SK-N-SH (cell line): ENCODE results near the gene ARV1. TPM values are rescaled to one million over a fixed set of nuclear protein-coding genes. Genes with fewer than 3 reads are reported as not detected.

ENCODE experiments used
- CTCF ChIA-PET: fragments of 300-600, 350-600 bp; formaldehyde crosslinking; extraction: SDS; loops from one replicate; lab custom pipeline; 2021; lab: Yijun Ruan, JAX
- POLR2A ChIA-PET: fragments of 350-600 bp; sonication (Branson Sonifier 250); formaldehyde crosslinking; extraction: SDS; loops from one replicate; lab custom pipeline; 2020; ENCODE audit warnings: antibody characterized with exemption, inconsistent platforms; lab: Yijun Ruan, JAX
- DNase-seq: peaks from one replicate; pipeline ENCODE4 v3.0.0; 2012
- H2AFZ ChIP-seq: fragments of 200-600 bp; sonication (generic); 2 replicates; pipeline ENCODE4 v1.8.1; 2016; ENCODE audit warnings: antibody characterized with exemption, mild to moderate bottlenecking, low read depth
- H3F3A ChIP-seq: fragments of 200-600 bp; sonication (generic); replicated peaks from 2 replicates; pipeline ENCODE3; 2016; ENCODE audit warnings: antibody characterized with exemption, mild to moderate bottlenecking; ENCODE audit not compliant: insufficient read depth
- H3K27ac ChIP-seq, 2 experiments: fragments of 200-500 bp in 1 of 2; fragments of 200-600 bp in 1 of 2; sonication (Bioruptor generic) in 1 of 2; sonication (generic), shearing (Covaris generic) in 1 of 2; 2 replicates each; pipeline versions ENCODE4 v1.5.1 to v1.6.1; 2014 to 2016; ENCODE audit warnings: low read depth in 2 of 2, inconsistent platforms in 1 of 2, low read length in 1 of 2, mild to moderate bottlenecking in 1 of 2, mixed read lengths in 1 of 2
- H3K27me3 ChIP-seq: fragments of 200-600 bp; sonication (generic), shearing (Covaris generic); 2 replicates; pipeline ENCODE4 v1.6.1; 2016; ENCODE audit warnings: mixed run types; ENCODE audit not compliant: insufficient read depth
- H3K36me3 ChIP-seq, 2 experiments: fragments of 200-500 bp in 1 of 2; fragments of 200-600 bp in 1 of 2; sonication (Bioruptor generic) in 1 of 2; sonication (generic) in 1 of 2; replicated peaks in 1 of 2; 2 replicates each; pipeline versions ENCODE3 to v1.5.1; 2014 to 2016; ENCODE audit warnings: low read length in 1 of 2, mild to moderate bottlenecking in 1 of 2; ENCODE audit not compliant: insufficient read depth in 2 of 2, control insufficient read depth in 1 of 2
- H3K4me1 ChIP-seq, 2 experiments: fragments of 200-500 bp in 1 of 2; fragments of 200-600 bp in 1 of 2; sonication (Bioruptor generic) in 1 of 2; sonication (generic), shearing (Covaris generic) in 1 of 2; 2 replicates each; pipeline versions ENCODE4 v1.5.1 to v1.6.1; 2014 to 2016; ENCODE audit warnings: low read depth in 1 of 2, low read length in 1 of 2, mixed run types in 1 of 2; ENCODE audit not compliant: insufficient read depth in 2 of 2, control insufficient read depth in 1 of 2
- H3K4me2 ChIP-seq: fragments of 200-600 bp; sonication (generic), shearing (Covaris generic); 2 replicates; pipeline ENCODE4 v1.6.1; 2017; ENCODE audit warnings: mixed run types
- H3K4me3 ChIP-seq, 2 experiments: fragments of 200-500 bp in 1 of 2; fragments of 200-600 bp in 1 of 2; sonication (Bioruptor generic) in 1 of 2; sonication (generic), shearing (Covaris generic) in 1 of 2; 2 replicates each; pipeline versions ENCODE4 v1.5.1 to v1.8.1; 2014 to 2016; ENCODE audit warnings: low read depth in 2 of 2, inconsistent platforms in 1 of 2, low read length in 1 of 2, mild to moderate bottlenecking in 1 of 2, mixed read lengths in 1 of 2, moderate library complexity in 1 of 2
- H3K79me2 ChIP-seq: fragments of 200-600 bp; sonication (generic); 2 replicates; pipeline ENCODE4 v1.8.1; 2017; ENCODE audit warnings: mild to moderate bottlenecking; ENCODE audit not compliant: insufficient read depth
- H3K9ac ChIP-seq: fragments of 200-600 bp; sonication (generic); 2 replicates; pipeline ENCODE4 v1.6.1; 2017; ENCODE audit warnings: mixed run types
- H3K9me2 ChIP-seq: fragments of 200-600 bp; sonication (generic); 2 replicates; pipeline ENCODE4 v1.6.1; 2017; ENCODE audit warnings: mixed run types
- H3K9me3 ChIP-seq: fragments of 200-600 bp; sonication (generic); 2 replicates; pipeline ENCODE4 v1.6.1; 2017; ENCODE audit warnings: mixed run types, mild to moderate bottlenecking, moderate library complexity
- H4K20me1 ChIP-seq: fragments of 200-600 bp; sonication (generic); 2 replicates; pipeline ENCODE4 v1.6.1; 2017; ENCODE audit warnings: mild to moderate bottlenecking, mixed run types; ENCODE audit not compliant: insufficient read depth
- EP300 ChIP-seq, 2 experiments: IDR thresholded peaks; 2 replicates each; pipeline versions ENCODE4 v1.4.0 to v1.6.1; 2012; ENCODE audit warnings: borderline replicate concordance in 1 of 2, low read depth in 1 of 2, low read length in 1 of 2
- EZH2phosphoT487 ChIP-seq: fragments of 200-600 bp; sonication (generic); IDR thresholded peaks from 2 replicates; pipeline ENCODE4 v1.6.1; 2017; ENCODE audit warnings: low read depth, mixed run types, mild to moderate bottlenecking, antibody characterized with exemption, moderate library complexity, borderline replicate concordance
- FOXM1 ChIP-seq: IDR thresholded peaks from 2 replicates; pipeline ENCODE4 v1.4.0; 2012; ENCODE audit warnings: low read depth, mild to moderate bottlenecking
- GABPA ChIP-seq: IDR thresholded peaks from 2 replicates; pipeline ENCODE4 v1.4.0; 2012; ENCODE audit warnings: low read depth, mild to moderate bottlenecking
- JUND ChIP-seq: IDR thresholded peaks from 2 replicates; pipeline ENCODE4 v1.4.0; 2012
- MXI1 ChIP-seq: IDR thresholded peaks from 2 replicates; pipeline ENCODE4 v1.6.1; 2012; ENCODE audit warnings: mild to moderate bottlenecking, low read depth, low read length, improper control_type of control experiment
- RAD21 ChIP-seq: IDR thresholded peaks from 2 replicates; pipeline ENCODE4 v1.6.1; 2012; ENCODE audit warnings: mild to moderate bottlenecking, low read length
- RFX5 ChIP-seq: IDR thresholded peaks from 2 replicates; pipeline ENCODE4 v1.6.1; 2012; ENCODE audit warnings: mild to moderate bottlenecking, improper control_type of control experiment, low read length
- SMC3 ChIP-seq: IDR thresholded peaks from 2 replicates; pipeline ENCODE4 v1.6.1; 2012; ENCODE audit warnings: low read depth, low read length, improper control_type of control experiment
- TAF1 ChIP-seq: IDR thresholded peaks from 2 replicates; pipeline ENCODE4 v1.6.1; 2012; ENCODE audit warnings: low read depth, mild to moderate bottlenecking, low read length, moderate library complexity, borderline replicate concordance
- TCF12 ChIP-seq: IDR thresholded peaks from 2 replicates; pipeline ENCODE4 v1.4.0; 2012
- WGBS: methylation state at CpG from one replicate; pipeline ENCODE4 v1.1.6; 2017; ENCODE audit warnings: low lambda C conversion rate; 5-methylcytosine and 5-hydroxymethylcytosine counted together
- polyA plus RNA-seq, 3 experiments: library from polyadenylated mRNA; depleted of rRNA; stranded (reverse); fragments of >200 nt; gene quantifications; 2 replicates each; pipeline ENCODE4 v1.2.3, GENCODE V29; 2012
- TF ChIP-seq, protein P1 (sequence below): fragments of 150-350 bp; IDR thresholded peaks from 2 replicates; pipeline ENCODE4 v1.6.1; 2017; ENCODE audit warnings: antibody characterized with exemption, low read length, low read depth, borderline replicate concordance
- TF ChIP-seq, protein P2 (sequence below): fragments of 200-600 bp; sonication (generic); IDR thresholded peaks from 2 replicates; pipeline ENCODE4 v1.6.1; 2017; ENCODE audit warnings: antibody characterized with exemption, mild to moderate bottlenecking, moderate library complexity
- TF ChIP-seq, protein P3 (sequence below): IDR thresholded peaks from 2 replicates; pipeline ENCODE4; 2012
- TF ChIP-seq, protein P4 (sequence below): fragments of 150-350 bp; IDR thresholded peaks from 2 replicates; pipeline ENCODE4 v1.6.1; 2016; ENCODE audit warnings: mild to moderate bottlenecking, low read depth, low read length
- TF ChIP-seq, protein P5 (sequence below): IDR thresholded peaks from 2 replicates; pipeline ENCODE4 v1.4.0; 2012; ENCODE audit warnings: low read depth, borderline replicate concordance
- TF ChIP-seq, protein P6 (sequence below): IDR thresholded peaks from 2 replicates; pipeline ENCODE4 v1.4.0; 2012; ENCODE audit warnings: low read depth

Gene ARV1
- polyA plus RNA-seq, 1 of the 3 experiments (the other 2 are of a cell fraction), result 26.7 TPM

DNA sequence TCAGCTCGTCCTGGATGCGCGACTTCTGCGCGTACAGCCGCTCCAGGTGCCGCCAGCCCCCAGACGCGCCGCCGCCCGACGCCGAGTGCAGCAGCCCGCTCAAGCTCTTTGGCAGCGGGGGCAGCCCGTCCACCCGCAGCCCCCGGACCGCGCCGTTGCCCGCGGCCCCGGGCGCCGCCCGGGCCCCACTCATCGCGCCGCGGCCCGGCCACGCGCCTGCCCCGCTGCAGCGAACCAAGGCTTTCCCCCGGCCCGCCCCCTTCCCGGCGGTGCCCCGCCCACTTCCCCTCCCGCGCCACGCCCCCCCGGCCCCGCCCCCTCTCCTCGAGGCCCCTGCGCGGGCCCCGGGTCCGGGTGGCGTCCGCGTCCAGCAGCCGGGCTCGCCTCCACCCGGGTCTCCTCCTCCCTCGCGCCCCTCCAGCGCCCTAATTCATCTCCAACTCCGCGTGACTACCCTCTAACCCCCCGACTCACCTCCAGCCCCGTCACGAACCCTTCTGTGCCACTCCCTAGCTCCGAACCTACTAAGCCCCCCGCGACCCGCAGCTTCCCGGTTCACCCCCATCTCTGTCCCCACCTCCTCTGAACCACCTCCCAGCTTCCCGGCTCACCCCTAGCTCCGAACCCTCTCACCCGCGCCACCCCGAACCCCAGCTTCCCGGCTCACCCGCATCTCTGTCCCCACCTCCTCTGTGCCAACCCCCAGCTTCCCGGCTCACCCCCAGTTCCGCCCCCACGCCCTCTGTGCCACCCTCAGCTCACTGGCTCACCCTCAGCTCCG, 61.3 kb downstream of the ARV1 start, which contains the start of gene FAM89A:
Gene FAM89A, minus strand, starts transcription at position 236 of the 781 bp plus-strand sequence. Its CDS starts 43 bp downstream, at position 193.
- TF ChIP-seq EP300 (IDR thresholded peaks at IDR 0.05; ENCODE audit: borderline replicate concordance in 1 of 2, low read depth in 1 of 2, low read length in 1 of 2) (no peak), JUND (no peak), GABPA (no peak), SMC3 (no peak), RFX5 (no peak), RAD21 (no peak), TCF12 (no peak), TAF1 (no peak), EZH2phosphoT487 (no peak), FOXM1 (no peak), MXI1 (no peak)
- TF ChIP-seq, protein P1, sequence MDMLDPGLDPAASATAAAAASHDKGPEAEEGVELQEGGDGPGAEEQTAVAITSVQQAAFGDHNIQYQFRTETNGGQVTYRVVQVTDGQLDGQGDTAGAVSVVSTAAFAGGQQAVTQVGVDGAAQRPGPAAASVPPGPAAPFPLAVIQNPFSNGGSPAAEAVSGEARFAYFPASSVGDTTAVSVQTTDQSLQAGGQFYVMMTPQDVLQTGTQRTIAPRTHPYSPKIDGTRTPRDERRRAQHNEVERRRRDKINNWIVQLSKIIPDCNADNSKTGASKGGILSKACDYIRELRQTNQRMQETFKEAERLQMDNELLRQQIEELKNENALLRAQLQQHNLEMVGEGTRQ, result no peak
- TF ChIP-seq, protein P2, sequence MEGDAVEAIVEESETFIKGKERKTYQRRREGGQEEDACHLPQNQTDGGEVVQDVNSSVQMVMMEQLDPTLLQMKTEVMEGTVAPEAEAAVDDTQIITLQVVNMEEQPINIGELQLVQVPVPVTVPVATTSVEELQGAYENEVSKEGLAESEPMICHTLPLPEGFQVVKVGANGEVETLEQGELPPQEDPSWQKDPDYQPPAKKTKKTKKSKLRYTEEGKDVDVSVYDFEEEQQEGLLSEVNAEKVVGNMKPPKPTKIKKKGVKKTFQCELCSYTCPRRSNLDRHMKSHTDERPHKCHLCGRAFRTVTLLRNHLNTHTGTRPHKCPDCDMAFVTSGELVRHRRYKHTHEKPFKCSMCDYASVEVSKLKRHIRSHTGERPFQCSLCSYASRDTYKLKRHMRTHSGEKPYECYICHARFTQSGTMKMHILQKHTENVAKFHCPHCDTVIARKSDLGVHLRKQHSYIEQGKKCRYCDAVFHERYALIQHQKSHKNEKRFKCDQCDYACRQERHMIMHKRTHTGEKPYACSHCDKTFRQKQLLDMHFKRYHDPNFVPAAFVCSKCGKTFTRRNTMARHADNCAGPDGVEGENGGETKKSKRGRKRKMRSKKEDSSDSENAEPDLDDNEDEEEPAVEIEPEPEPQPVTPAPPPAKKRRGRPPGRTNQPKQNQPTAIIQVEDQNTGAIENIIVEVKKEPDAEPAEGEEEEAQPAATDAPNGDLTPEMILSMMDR, result no peak
- TF ChIP-seq, protein P3, sequence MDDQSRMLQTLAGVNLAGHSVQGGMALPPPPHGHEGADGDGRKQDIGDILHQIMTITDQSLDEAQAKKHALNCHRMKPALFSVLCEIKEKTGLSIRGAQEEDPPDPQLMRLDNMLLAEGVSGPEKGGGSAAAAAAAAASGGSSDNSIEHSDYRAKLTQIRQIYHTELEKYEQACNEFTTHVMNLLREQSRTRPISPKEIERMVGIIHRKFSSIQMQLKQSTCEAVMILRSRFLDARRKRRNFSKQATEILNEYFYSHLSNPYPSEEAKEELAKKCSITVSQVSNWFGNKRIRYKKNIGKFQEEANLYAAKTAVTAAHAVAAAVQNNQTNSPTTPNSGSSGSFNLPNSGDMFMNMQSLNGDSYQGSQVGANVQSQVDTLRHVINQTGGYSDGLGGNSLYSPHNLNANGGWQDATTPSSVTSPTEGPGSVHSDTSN, result no peak
- TF ChIP-seq, protein P4, sequence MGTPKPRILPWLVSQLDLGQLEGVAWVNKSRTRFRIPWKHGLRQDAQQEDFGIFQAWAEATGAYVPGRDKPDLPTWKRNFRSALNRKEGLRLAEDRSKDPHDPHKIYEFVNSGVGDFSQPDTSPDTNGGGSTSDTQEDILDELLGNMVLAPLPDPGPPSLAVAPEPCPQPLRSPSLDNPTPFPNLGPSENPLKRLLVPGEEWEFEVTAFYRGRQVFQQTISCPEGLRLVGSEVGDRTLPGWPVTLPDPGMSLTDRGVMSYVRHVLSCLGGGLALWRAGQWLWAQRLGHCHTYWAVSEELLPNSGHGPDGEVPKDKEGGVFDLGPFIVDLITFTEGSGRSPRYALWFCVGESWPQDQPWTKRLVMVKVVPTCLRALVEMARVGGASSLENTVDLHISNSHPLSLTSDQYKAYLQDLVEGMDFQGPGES, result no peak
- TF ChIP-seq, protein P5, sequence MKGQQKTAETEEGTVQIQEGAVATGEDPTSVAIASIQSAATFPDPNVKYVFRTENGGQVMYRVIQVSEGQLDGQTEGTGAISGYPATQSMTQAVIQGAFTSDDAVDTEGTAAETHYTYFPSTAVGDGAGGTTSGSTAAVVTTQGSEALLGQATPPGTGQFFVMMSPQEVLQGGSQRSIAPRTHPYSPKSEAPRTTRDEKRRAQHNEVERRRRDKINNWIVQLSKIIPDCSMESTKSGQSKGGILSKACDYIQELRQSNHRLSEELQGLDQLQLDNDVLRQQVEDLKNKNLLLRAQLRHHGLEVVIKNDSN, result no peak
- TF ChIP-seq, protein P6, sequence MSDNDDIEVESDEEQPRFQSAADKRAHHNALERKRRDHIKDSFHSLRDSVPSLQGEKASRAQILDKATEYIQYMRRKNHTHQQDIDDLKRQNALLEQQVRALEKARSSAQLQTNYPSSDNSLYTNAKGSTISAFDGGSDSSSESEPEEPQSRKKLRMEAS, result no peak; the same call in 1 of the 2 replicates
- Histone ChIP-seq H3F3A (no peaks in the 10 kb centered on the region), H3K9ac (peak within 1 kb of the TSS; percentile 44; the same call in 1 of the 2 replicates), H3K4me1 (peaks cover 0 to 8% of the 10 kb centered on the region in 2 experiments; a peak in 2 of 4 replicates), H4K20me1 (no peaks in the 10 kb centered on the region), H3K79me2 (no peaks in the 10 kb centered on the region), H3K9me3 (no peaks in the 10 kb centered on the region), H3K27ac (no peak within 1 kb of the TSS), H3K27me3 (peaks cover 13% of the 10 kb centered on the region), H2AFZ (peak within 1 kb of the TSS; percentile 74), H3K9me2 (no peaks in the 10 kb centered on the region), H3K36me3 (no peaks in the 10 kb centered on the region), H3K4me2 (peak within 1 kb of the TSS; percentile 95), H3K4me3 (peak within 1 kb of the TSS; percentile 50 to 72)
- peak; percentile 89 for DNase-seq
- POLR2A ChIA-PET, result no interaction called here
- CTCF ChIA-PET, result interaction anchor here (1.1 to 1.4 kb wide), 3 partner anchors 10 to 171 kb away, joined by 3 to 5 read pairs (median 4); no protein-coding TSS in a partner anchor
- WGBS, result 10% methylated on average over 31 of the region's 82 CpGs
